GM12875 (cell line): ENCODE results near the gene SCCPDH.

Experiments used
- H3K4me3 ChIP-seq: one replicate; pipeline ENCODE4 v1.5.1; 2011; ENCODE audit warnings: low read depth, low read length, control low read depth
- TF ChIP-seq, protein P1 (sequence below): IDR thresholded peaks from 2 replicates; pipeline ENCODE4 v1.5.1; 2011; ENCODE audit warnings: low read depth, mild to moderate bottlenecking, control low read depth, inconsistent platforms, low read length, moderate library complexity, borderline replicate concordance; ENCODE audit not compliant: insufficient read depth

Gene SCCPDH

GRCh38 chr1:246779561-246780175 is 55.5 kb downstream of the SCCPDH start:
- TF ChIP-seq, protein P1, sequence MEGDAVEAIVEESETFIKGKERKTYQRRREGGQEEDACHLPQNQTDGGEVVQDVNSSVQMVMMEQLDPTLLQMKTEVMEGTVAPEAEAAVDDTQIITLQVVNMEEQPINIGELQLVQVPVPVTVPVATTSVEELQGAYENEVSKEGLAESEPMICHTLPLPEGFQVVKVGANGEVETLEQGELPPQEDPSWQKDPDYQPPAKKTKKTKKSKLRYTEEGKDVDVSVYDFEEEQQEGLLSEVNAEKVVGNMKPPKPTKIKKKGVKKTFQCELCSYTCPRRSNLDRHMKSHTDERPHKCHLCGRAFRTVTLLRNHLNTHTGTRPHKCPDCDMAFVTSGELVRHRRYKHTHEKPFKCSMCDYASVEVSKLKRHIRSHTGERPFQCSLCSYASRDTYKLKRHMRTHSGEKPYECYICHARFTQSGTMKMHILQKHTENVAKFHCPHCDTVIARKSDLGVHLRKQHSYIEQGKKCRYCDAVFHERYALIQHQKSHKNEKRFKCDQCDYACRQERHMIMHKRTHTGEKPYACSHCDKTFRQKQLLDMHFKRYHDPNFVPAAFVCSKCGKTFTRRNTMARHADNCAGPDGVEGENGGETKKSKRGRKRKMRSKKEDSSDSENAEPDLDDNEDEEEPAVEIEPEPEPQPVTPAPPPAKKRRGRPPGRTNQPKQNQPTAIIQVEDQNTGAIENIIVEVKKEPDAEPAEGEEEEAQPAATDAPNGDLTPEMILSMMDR: no peak
- no peak overlapping the region for H3K4me3 ChIP-seq

- no peak overlapping the region for H3K4me3 ChIP-seq
- TF ChIP-seq, protein P1: no peak
Observed at GRCh38 chr1:246780264-246780663, 56.1 kb downstream of the SCCPDH start.

- TF ChIP-seq, protein P1: no peak
- no peak overlapping the region for H3K4me3 ChIP-seq
Observed at GRCh38 chr1:246781212-246781611, 57.0 kb downstream of the SCCPDH start.

DNA sequence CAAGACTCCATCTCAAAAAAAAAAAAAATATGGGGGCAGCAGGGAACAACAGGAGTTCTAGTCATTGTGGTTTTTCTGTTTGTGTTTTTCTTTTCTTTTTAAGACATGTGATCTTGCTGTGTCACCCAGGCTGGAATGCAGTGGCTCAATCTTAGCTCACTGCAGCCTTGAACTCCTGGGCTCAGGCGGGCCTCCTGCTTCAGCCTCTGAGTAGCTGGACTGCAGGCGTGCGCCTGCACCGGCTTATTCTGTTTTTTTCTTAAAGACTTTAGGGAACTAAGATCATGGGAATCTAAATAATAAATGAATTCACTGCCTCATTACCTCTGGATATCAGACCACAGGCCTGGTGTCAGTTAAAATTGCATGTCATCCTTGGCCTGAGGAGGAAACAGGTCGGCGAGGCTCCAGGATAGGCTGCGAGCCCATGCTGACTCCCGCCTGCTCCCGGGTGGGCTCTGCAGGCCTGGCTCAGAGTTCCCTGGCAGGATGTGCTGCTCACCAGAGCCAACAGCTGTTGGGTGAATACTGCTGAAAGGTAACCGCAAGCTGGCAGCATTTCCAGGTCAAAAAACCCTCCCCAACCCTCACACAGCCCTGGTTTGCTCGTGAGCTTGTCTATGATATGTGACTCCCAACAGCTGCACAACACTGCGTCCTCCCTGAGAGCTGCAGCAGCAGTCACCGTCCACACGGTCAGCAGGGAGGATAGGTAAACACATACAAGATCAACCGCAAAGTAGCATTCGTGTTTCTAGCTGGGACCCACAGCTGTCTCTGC is 58.1 kb downstream of the SCCPDH start:
- TF ChIP-seq, protein P1: no peak

DNA sequence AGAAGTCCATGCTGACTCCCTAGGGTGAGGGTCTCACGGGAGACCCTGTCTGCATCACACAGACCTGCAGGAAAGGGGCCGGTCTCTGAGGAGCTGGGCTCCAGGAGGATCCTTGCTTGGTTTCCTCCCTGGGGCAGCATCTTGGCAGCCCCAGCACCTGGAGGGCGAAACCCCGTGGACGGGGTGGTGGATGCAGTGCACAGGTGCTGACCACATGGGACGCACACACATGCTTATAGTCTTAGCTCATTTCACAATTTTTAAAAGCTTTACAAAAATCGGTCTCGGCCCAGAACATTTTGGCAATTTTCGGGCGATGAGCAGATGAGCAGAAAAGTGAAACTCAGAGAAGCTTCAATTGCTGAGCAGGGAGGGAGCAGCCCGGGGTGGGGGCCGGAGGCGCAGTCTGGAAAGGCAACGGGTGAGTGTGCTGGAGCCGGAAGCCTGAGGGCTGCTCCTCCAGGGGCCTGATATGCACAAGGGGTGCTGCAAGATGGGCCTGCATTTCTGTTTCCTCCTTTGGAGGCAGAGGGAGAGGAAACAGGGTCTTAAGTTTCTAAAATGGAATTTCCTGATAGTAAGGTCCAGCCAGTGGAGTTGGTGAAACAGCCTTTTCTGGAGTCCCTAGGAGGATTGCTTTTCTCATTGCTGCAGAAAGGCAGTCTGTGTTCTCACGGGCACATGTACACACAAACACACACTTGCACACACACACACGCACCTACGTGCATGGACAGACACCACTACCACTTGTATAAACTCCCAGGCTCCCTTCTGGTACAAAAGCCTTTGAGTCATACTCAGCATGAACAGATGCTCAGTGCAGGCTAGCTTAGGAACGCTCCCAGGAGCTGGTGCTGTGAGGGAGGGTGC is 60.6 kb downstream of the SCCPDH start:
- H3K4me3 ChIP-seq: no peak overlapping the region
- TF ChIP-seq, protein P1: no peak

More for the DNA sequence above, 58.1 kb downstream of the SCCPDH start:
- H3K4me3 ChIP-seq: no peak overlapping the region

DNA sequence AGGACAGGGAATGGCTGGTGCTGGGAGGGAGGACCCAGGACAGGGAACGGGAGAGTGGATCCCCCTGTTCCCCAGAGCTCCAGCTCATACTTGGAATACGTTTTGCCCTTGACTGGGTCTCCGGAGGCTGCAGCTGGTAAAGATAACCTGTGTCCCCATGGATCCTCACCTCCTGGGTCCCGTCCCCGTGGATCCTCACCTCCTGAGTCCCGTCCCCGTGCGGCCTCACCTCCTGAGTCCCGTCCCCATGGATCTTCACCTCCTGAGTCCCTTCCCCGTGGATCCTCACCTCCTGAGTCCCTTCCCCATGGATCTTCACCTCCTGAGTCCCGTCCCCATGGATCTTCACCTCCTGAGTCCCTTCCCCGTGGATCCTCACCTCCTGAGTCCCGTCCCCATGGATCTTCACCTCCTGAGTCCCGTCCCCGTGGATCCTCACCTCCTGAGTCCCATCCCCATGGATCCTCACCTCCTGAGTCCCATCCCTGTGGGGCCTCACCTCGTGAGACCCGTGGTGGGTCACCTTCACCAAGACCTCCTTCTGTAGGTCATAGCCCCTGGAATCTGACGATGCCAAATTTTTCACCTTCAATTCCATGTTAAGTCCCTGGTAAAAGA is 61.4 kb downstream of the SCCPDH start:
- TF ChIP-seq, protein P1: no peak
- no peak overlapping the region for H3K4me3 ChIP-seq
